Kidney tubule cell (primary cell): Measurements from ENCODE around the gene GSTA1.
"Not testable (repeated sequence)": the region's sequence is repeated elsewhere in the genome, so short reads cannot be mapped to it uniquely, and the experiment has no call there.

Experiments
- DNase-seq: peaks from one replicate; pipeline ENCODE4 v3.0.0-alpha.2; 2018; ENCODE audit warnings: low spot score

The GSTA1 gene

GRCh38 chr6:52808660-52809059 lies 5.0 kb upstream of the GSTA1 start:
- no peak for DNase-seq

- no peak for DNase-seq
Measured at GRCh38 chr6:52802806-52803205, 810 bp downstream of the GSTA1 start.

- DNase-seq, result no peak
Measured at GRCh38 chr6:52801188-52801841, 2.3 kb downstream of the GSTA1 start.

- DNase-seq, result peak; percentile 12
Measured at GRCh38 chr6:52799272-52799671, 4.3 kb downstream of the GSTA1 start.

- DNase-seq, result not testable (repeated sequence)
Measured at GRCh38 chr6:52794366-52794765, 9.2 kb downstream of the GSTA1 start.

GRCh38 chr6:52790861-52791260 lies 12.8 kb downstream of the GSTA1 start:
- DNase-seq, result no peak

GRCh38 chr6:52789658-52790057 lies 14.0 kb downstream of the GSTA1 start:
- DNase-seq, result peak; percentile 48

- no peak for DNase-seq
Measured at GRCh38 chr6:52788478-52788877, 15.1 kb downstream of the GSTA1 start.

GRCh38 chr6:52787917-52788316 lies 15.7 kb downstream of the GSTA1 start:
- no peak for DNase-seq

- DNase-seq, result no peak
Measured at GRCh38 chr6:52786249-52786956, 17.2 kb downstream of the GSTA1 start.

- not testable (repeated sequence) for DNase-seq
Measured at GRCh38 chr6:52782696-52783274, 20.8 kb downstream of the GSTA1 start.

- DNase-seq, result not testable (repeated sequence)
Measured at GRCh38 chr6:52782209-52782608, 21.4 kb downstream of the GSTA1 start.

GRCh38 chr6:52779237-52779636 lies 24.4 kb downstream of the GSTA1 start:
- no peak for DNase-seq

- not testable (repeated sequence) for DNase-seq
Measured at GRCh38 chr6:52776711-52777351, 26.8 kb downstream of the GSTA1 start.

- DNase-seq, result not testable (repeated sequence)
Measured at GRCh38 chr6:52769399-52769798, 34.2 kb downstream of the GSTA1 start.

- DNase-seq, result not testable (repeated sequence)
Measured at GRCh38 chr6:52767658-52768057, 36.0 kb downstream of the GSTA1 start.

- DNase-seq, result not testable (repeated sequence)
Measured at GRCh38 chr6:52763322-52763916, 40.2 kb downstream of the GSTA1 start, which contains the start of gene GSTA2. Gene GSTA2, minus strand, starts transcription at chr6:52763475. Its CDS starts 5,528 bp downstream, at chr6:52757947.

- not testable (repeated sequence) for DNase-seq
Measured at GRCh38 chr6:52761673-52762491, 41.7 kb downstream of the GSTA1 start.

- no peak for DNase-seq
Measured at GRCh38 chr6:52760105-52760765, 43.4 kb downstream of the GSTA1 start.

GRCh38 chr6:52759085-52759484 lies 44.5 kb downstream of the GSTA1 start:
- no peak for DNase-seq
